T-helper 1 cell treated with Interleukin-12 subunit alpha and Interleukin-12 subunit beta and Interleukin-4 antibody, amounts not matched to agents 30 μg/mL and 1 μg/mL, for 36 hours (primary cell): ENCODE measurements around the gene ADH6.
"Not testable (repeated sequence)": the region's sequence is repeated elsewhere in the genome, so short reads cannot be mapped to it uniquely, and the experiment has no call there.

ENCODE experiments used
- H3K27ac Mint-ChIP-seq: one replicate; pipeline ENCODE4 v1.8.0; 2021; ENCODE audit warnings: mild to moderate bottlenecking, mixed read lengths
- H3K27me3 Mint-ChIP-seq: one replicate; pipeline ENCODE4 v1.8.0; 2021; ENCODE audit warnings: low read depth, mixed read lengths
- H3K36me3 Mint-ChIP-seq: one replicate; pipeline ENCODE4 v1.8.0; 2021; ENCODE audit warnings: low read depth, mixed read lengths
- H3K4me1 Mint-ChIP-seq: one replicate; pipeline ENCODE4 v1.8.0; 2021; ENCODE audit warnings: low read depth, mixed read lengths
- H3K4me3 Mint-ChIP-seq: one replicate; pipeline ENCODE4 v1.8.0; 2021; ENCODE audit warnings: mild to moderate bottlenecking, moderate library complexity, mixed read lengths
- H3K9me3 Mint-ChIP-seq: one replicate; pipeline ENCODE4 v1.8.0; 2021; ENCODE audit warnings: mixed read lengths

The ADH6 gene

DNA sequence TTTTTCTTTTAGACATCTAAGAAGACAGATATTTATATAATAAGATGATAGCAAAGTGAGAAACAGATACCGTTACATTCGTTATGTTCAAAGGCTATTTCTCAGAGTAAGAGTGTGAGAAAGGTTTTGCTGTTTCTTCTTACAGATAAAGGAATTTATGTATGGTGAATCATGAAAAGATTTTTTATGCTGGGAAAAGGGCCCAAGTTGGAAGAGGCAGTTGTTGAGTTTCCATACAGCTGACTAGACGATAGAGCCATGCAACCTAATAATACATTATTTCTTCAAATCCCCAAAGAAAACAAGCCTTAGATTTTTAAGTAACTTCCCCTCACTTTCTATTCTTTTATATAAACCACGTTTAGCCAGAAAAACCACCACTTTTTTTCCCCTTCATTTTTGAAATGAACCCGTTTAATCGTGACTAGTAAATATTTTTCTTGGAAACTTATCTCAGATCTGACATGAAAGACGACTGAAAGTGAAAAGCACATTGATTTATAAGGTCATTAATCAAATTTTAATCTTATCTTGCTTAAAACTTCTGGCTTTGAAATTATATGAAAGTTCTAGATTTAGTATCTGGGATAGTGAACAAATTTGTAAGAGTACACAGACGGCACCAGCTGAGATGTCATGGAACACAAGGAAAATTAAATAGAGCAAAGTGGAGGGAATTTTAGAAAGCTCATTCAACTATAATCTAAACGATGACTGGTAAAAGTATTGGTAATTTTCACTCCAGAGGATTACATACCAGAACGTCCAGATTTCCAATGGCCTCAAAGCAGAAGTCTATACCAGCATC is 10.9 kb downstream of the ADH6 start:
- no peaks in the 10 kb centered on the region for H3K27me3 Mint-ChIP-seq
- H3K36me3 Mint-ChIP-seq = no peaks in the 10 kb centered on the region
- H3K4me3 Mint-ChIP-seq = no peak overlapping the region
- H3K27ac Mint-ChIP-seq = no peak overlapping the region
- H3K4me1 Mint-ChIP-seq = no peaks in the 10 kb centered on the region
- H3K9me3 Mint-ChIP-seq = no peaks in the 10 kb centered on the region

- no peaks in the 10 kb centered on the region for H3K36me3 Mint-ChIP-seq
- no peak overlapping the region for H3K4me3 Mint-ChIP-seq
- no peaks in the 10 kb centered on the region for H3K27me3 Mint-ChIP-seq
- H3K9me3 Mint-ChIP-seq = no peaks in the 10 kb centered on the region
- H3K4me1 Mint-ChIP-seq = no peaks in the 10 kb centered on the region
- H3K27ac Mint-ChIP-seq = no peak overlapping the region
These were observed 11.8 kb downstream of the ADH6 start for GRCh38 chr4:99207069-99207743.

GRCh38 chr4:99205153-99205979 is 13.7 kb downstream of the ADH6 start:
- Mint-ChIP-seq H3K9me3 (no peaks in the 10 kb centered on the region), H3K4me3 (no peak overlapping the region), H3K27ac (no peak overlapping the region), H3K4me1 (no peaks in the 10 kb centered on the region), H3K36me3 (no peaks in the 10 kb centered on the region), H3K27me3 (no peaks in the 10 kb centered on the region)

DNA sequence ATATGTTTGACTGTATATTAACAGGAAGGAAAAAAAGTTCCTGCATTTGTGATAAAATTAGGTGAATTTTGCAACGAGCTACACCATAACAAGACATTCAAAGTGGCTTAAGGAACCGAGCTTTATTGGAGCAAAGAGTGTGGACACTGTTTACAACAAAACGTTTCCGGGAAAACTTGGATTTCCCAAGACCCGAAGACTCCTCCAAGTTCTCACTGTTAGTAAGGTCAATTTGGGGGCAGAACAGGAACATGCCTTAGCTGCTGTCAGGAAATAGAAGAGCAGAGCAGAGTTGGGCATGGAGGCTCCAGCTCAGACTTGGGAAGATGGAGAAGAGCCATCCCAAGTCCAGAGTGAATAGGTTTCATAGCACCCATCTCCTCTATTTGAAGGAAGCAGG is 16.5 kb downstream of the ADH6 start:
- Mint-ChIP-seq H3K4me1 (no peaks in the 10 kb centered on the region), H3K9me3 (no peaks in the 10 kb centered on the region), H3K27me3 (no peaks in the 10 kb centered on the region), H3K36me3 (no peaks in the 10 kb centered on the region), H3K27ac (no peak overlapping the region), H3K4me3 (no peak overlapping the region)

DNA sequence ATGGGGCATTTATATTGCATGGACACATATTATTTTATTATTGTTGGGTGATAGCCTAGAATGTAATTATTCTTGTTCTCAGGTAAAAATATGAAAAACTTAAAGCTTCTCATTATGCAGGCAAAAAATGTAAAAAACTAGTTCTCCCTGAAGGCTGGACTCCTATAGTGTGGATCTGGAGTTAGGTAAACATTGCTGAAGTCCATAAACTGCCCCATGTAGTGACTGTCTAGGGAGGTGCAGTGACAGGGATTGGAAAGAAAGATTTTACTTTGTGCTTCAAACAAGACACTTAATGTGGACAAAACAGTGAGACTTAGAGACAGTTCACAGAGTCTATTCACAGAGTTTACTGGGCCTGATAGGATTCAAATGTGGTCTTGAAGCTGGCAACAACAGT is 17.0 kb downstream of the ADH6 start:
- Mint-ChIP-seq H3K27me3 (no peaks in the 10 kb centered on the region), H3K4me1 (no peaks in the 10 kb centered on the region), H3K4me3 (no peak overlapping the region), H3K9me3 (no peaks in the 10 kb centered on the region), H3K36me3 (no peaks in the 10 kb centered on the region), H3K27ac (no peak overlapping the region)

DNA sequence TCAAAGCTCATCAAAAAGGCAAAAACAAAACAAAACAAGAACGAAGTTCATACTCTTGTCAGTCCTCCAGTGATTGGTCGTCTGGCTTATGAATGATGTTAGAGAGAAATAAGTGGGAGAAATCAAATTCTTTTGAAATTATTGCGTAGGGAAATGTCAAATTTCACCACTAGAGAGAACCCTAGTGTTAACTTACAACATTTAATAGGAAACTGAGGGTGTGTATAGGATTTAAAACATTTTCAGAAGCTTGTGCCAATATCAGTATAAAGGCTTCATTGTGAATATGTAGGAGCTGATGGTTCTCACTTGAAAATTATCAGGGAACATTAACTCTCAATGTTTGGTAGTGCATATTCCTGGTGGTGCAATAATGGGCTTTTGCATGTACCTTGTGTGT is 17.4 kb downstream of the ADH6 start:
- Mint-ChIP-seq H3K9me3 (no peaks in the 10 kb centered on the region), H3K4me3 (no peak overlapping the region), H3K27ac (no peak overlapping the region)

GRCh38 chr4:99200138-99200537 is 18.9 kb downstream of the ADH6 start:
- Mint-ChIP-seq H3K4me3 (no peak overlapping the region), H3K9me3 (no peaks in the 10 kb centered on the region), H3K27me3 (no peaks in the 10 kb centered on the region), H3K36me3 (no peaks in the 10 kb centered on the region), H3K4me1 (no peaks in the 10 kb centered on the region), H3K27ac (no peak overlapping the region)

More for the DNA sequence above, 17.4 kb downstream of the ADH6 start:
- H3K36me3 Mint-ChIP-seq = no peaks in the 10 kb centered on the region
- no peaks in the 10 kb centered on the region for H3K4me1 Mint-ChIP-seq
- H3K27me3 Mint-ChIP-seq = no peaks in the 10 kb centered on the region

DNA sequence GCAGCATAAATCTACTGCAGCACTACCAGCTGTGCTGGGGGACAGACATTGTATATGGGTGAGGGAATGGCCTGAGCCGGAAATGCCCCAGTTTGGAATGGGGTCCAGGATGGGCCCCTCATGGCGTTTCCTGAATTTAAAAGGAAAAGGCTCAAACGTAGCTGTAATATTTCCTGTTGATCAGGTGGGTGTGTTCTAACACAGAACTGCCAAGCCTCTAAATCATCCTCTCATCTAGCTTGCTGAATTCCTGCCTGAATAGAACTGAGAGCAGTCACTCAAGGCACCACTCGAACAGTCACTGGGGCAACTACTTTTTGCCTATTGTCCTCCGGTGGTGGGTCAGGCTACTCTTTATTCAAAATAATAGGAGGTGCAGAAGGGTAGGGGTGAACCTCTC is 28.7 kb downstream of the ADH6 start:
- H3K4me3 Mint-ChIP-seq = no peak overlapping the region

DNA sequence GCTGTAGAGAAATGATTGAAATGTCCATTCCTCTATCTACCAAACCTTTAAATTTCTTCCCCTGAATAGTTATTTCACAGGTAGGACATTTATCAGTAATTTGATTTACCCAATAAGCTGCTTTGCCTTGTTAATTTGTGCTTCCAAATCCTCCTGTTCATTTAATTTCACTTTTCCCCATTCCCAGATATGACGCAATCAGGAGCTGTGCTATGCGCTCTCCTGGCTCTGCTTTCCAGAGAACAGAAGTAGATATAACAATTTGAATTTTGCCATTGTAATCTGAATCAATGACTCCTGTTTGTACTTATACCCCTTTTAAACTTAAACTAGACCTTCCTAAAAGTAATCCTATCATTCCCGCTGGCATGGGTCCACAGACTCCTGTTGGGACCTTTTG is 29.1 kb downstream of the ADH6 start:
- not testable (repeated sequence) for H3K27ac Mint-ChIP-seq, H3K4me1 Mint-ChIP-seq, H3K27me3 Mint-ChIP-seq, H3K36me3 Mint-ChIP-seq, H3K4me3 Mint-ChIP-seq
- H3K9me3 Mint-ChIP-seq = peaks cover 33% of the 10 kb centered on the region

More for the DNA sequence above, 28.7 kb downstream of the ADH6 start:
- Mint-ChIP-seq H3K9me3 (peaks cover 30% of the 10 kb centered on the region), H3K4me1 (no peaks in the 10 kb centered on the region), H3K36me3 (no peaks in the 10 kb centered on the region), H3K27me3 (no peaks in the 10 kb centered on the region), H3K27ac (no peak overlapping the region)

DNA sequence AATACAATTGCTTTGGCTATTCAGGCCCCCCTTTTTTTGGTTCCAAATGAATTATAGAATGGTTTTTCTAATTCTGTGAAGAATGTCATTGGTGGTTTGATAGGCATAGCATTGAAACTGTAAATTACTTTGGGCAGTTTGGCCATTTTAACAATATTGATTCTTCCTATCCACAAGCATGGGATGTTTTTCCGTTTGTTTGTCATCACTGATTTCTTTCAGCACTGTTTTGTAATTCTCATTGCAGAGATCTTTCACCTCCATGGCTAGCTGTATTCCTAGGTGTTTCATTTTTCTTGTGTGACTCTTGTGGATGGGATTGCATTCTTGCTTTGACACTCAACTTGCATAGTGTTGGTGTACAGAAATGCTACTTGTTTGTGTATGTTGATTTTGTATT is 33.0 kb downstream of the ADH6 start:
- Mint-ChIP-seq H3K4me3 (no peak overlapping the region), H3K27ac (no peak overlapping the region), H3K27me3 (no peaks in the 10 kb centered on the region), H3K4me1 (no peaks in the 10 kb centered on the region), H3K36me3 (no peaks in the 10 kb centered on the region), H3K9me3 (peaks cover 25% of the 10 kb centered on the region)

DNA sequence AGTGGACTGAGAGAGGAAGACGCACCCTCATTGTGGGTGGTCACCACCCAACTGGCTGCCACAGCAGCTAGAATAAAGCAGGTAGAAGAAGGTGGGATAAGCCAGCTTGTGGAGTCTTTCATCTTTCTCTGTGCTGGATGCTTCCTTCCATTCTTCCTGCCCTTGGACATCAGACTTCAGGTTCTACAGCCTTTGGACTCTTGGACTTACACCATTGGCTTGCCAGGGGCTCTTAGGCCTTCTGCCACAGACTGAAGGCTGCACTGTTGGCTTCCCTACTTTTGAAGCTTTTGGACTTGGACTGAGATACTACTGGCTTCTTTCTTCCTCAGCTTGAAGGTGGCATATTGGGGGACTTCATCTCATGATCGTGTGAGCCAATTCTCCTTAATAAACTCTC is 33.5 kb downstream of the ADH6 start:
- Mint-ChIP-seq H3K4me3 (no peak overlapping the region), H3K9me3 (peaks cover 21% of the 10 kb centered on the region), H3K27me3 (no peaks in the 10 kb centered on the region), H3K27ac (no peak overlapping the region), H3K36me3 (no peaks in the 10 kb centered on the region), H3K4me1 (no peaks in the 10 kb centered on the region)

- Mint-ChIP-seq H3K27ac (no peak overlapping the region), H3K4me3 (no peak overlapping the region), H3K4me1 (no peaks in the 10 kb centered on the region), H3K36me3 (no peaks in the 10 kb centered on the region), H3K27me3 (no peaks in the 10 kb centered on the region), H3K9me3 (peaks cover 4% of the 10 kb centered on the region)
These were observed 38.5 kb downstream of the ADH6 start for GRCh38 chr4:99180382-99181070.

- Mint-ChIP-seq H3K27ac (no peak overlapping the region), H3K27me3 (no peaks in the 10 kb centered on the region), H3K4me1 (no peaks in the 10 kb centered on the region), H3K36me3 (no peaks in the 10 kb centered on the region), H3K9me3 (peaks cover 3% of the 10 kb centered on the region), H3K4me3 (no peak overlapping the region)
These were observed 39.4 kb downstream of the ADH6 start for GRCh38 chr4:99179626-99180025.

- Mint-ChIP-seq H3K36me3 (no peaks in the 10 kb centered on the region), H3K9me3 (peaks cover 3% of the 10 kb centered on the region), H3K27ac (no peak overlapping the region), H3K4me3 (no peak overlapping the region), H3K4me1 (no peaks in the 10 kb centered on the region), H3K27me3 (no peaks in the 10 kb centered on the region)
These were observed 39.9 kb downstream of the ADH6 start for GRCh38 chr4:99179178-99179577.
